Esophagus squamous epithelium (tissue), 4 donors: ENCODE measurements around the gene TAX1BP1.

Experiments used
- POLR2A ChIP-seq, 4 donors: fragments of 450-650 bp; IDR thresholded peaks; one replicate each; pipeline ENCODE4 v1.6.1; 2017; ENCODE audit warnings: antibody characterized with exemption in 4 of 4, mild to moderate bottlenecking in 4 of 4, moderate library complexity in 3 of 4
- TF ChIP-seq, protein P1 (sequence below), 6 experiments: fragments of 450-650 bp in 4 of 6; fragments of 200-600 bp in 2 of 6; sonication (generic) in 2 of 6; IDR thresholded peaks; one replicate each; pipeline ENCODE4 v1.5.1; 2016 to 2019; ENCODE audit warnings: antibody characterized with exemption in 6 of 6, mild to moderate bottlenecking in 4 of 6, moderate library complexity in 4 of 6

DNA sequence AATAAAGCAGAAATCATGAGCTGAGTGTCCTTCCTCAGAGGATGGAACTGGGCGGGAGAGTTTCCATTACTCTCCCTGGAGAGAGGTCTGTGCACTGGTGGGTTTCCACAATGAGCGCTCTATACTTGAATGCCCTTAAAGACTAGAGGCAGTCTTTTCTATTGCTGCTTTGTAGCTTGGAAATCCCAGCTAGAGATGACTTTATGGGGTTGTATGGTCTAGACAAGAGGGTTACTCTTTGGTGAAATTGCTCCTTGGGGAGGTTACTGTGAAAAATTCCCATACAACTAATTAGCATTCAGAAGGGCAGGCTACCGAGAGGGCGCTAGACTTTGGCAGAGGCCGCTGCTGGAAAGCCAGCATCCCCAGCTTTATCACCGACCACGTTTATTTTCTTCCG lies 136.8 kb downstream of the TAX1BP1 start:
- TF ChIP-seq, protein P1, sequence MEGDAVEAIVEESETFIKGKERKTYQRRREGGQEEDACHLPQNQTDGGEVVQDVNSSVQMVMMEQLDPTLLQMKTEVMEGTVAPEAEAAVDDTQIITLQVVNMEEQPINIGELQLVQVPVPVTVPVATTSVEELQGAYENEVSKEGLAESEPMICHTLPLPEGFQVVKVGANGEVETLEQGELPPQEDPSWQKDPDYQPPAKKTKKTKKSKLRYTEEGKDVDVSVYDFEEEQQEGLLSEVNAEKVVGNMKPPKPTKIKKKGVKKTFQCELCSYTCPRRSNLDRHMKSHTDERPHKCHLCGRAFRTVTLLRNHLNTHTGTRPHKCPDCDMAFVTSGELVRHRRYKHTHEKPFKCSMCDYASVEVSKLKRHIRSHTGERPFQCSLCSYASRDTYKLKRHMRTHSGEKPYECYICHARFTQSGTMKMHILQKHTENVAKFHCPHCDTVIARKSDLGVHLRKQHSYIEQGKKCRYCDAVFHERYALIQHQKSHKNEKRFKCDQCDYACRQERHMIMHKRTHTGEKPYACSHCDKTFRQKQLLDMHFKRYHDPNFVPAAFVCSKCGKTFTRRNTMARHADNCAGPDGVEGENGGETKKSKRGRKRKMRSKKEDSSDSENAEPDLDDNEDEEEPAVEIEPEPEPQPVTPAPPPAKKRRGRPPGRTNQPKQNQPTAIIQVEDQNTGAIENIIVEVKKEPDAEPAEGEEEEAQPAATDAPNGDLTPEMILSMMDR (IDR thresholded peaks at IDR 0.05), result no peak
- no peak for TF ChIP-seq POLR2A (IDR thresholded peaks at IDR 0.05)
